HG03432 (cell line): ENCODE data around the gene KCNAB3.
A peak's percentile ranks its signal among the peaks of the same experiment; 100 is the strongest.

ENCODE experiments used
- ATAC-seq: cut with Tn5 transposase; IDR thresholded peaks from one replicate; pipeline ENCODE4 v1.9.1; 2021; ENCODE audit warnings: mild to moderate bottlenecking, moderate library complexity; ENCODE audit not compliant: unreplicated experiment

Gene KCNAB3

DNA sequence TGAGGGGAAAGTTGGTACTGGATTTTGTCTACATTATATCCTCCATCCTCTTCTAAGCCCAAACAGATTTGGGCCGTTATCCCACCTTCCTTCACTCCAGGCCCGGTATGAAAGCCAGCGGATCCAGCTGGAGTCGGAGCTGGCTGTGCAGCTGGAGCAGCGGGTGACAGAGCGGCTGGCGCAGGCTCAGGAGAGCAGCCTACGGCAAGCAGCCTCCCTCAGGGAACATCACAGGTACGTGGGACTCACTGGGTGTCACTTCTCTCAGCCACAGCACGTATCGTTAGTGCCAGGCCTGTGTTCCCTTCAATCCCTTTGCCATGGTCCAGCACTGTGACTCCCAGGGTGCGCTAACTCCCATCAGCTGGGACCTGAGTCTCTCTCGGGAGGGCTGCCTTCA, 13.6 kb upstream of the KCNAB3 start:
- ATAC-seq = no peak

DNA sequence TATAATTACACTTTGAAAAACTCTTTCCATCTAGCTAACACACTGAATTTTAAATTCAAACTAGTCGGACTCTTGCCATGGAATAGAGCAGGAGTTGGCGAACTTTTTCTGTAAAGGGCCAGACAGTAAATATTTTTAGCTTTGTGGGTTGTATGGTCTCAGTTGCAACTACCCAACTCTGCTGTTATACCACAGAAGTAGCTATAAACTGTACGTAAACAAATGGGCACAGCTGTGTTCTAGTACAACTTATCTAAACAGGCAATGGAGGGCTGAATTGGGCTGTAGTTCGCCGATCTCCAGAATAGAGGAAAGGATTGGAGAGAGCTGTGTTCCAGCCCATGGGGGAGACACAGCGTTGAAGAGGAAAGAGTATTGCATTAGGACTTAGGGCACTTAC, 11.1 kb upstream of the KCNAB3 start:
- ATAC-seq = no peak

DNA sequence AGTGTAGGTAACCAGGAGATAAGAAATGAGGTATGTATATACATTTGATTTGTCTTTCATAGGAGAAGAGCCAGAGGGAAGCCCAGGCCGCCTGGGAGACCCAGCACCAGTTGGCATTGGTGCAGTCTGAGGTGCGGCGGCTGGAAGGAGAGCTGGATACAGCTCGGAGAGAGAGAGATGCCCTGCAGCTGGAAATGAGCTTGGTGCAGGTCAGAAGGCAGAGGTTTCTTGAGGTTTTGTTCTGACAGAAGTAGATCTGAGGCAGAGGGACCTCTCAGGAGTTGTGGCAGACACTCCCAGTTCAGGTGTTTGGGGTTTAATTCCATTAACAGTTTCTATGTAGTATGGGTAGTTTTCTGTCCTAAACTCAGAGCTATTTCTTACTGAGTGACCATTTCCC, 10.4 kb upstream of the KCNAB3 start:
- ATAC-seq = no peak

DNA sequence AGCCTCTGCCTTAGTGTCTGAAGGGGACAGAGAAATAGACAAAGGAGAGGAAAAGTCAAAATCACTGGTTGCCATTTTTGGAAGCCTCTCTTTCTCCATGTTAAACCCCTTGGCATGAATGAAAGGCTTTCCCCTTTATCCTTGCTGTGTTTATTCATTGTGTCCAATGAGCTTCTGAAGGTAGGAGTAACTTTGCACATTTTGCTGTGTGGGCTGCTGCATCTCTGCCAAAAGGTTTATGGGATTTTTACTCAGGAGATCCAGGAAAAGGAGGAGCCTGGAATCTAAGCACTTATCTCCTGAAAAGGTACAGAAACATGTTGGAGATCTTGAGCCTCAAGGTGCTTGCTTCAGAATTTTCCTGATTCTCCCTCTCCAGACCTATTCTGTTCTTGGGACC, 6.2 kb upstream of the KCNAB3 start:
- ATAC-seq = no peak

DNA sequence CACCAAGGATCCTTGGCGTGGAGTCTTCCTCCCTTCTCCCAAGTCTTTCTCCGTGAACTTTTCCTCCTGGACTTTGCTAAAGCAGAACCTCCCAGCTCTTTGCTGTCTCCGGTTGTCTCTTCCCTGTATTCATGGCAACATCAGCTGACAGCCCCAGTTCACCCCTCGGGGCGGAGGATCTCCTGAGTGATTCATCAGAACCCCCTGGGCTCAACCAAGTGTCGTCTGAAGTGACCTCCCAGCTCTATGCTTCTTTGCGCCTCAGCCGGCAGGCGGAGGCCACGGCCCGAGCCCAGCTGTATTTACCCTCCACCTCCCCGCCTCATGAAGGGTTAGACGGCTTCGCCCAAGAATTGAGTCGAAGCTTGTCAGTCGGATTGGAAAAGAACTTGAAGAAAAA, 3.3 kb upstream of the KCNAB3 start:
- no peak for ATAC-seq

DNA sequence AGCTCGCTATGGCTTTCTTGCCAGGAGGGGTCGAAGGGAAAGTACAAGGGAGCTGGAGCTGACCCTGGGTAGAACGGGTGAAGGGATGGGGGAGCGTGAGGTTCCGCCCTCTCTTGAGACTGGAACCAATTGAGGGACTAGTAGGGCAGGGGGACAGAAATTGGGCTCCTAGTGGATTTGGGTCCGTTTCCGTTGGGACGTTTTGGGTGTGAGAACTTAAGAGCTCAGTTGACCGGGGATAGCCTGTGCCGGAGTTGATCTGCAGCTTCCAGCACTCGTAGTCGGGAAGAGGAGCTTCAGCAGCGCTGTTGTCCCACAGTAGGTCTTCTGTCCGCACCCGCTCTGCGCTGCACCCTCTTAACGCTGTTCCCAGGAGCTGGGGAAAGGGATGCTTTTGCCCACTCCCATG, 2.8 kb upstream of the KCNAB3 start:
- peak; percentile 2 for ATAC-seq

DNA sequence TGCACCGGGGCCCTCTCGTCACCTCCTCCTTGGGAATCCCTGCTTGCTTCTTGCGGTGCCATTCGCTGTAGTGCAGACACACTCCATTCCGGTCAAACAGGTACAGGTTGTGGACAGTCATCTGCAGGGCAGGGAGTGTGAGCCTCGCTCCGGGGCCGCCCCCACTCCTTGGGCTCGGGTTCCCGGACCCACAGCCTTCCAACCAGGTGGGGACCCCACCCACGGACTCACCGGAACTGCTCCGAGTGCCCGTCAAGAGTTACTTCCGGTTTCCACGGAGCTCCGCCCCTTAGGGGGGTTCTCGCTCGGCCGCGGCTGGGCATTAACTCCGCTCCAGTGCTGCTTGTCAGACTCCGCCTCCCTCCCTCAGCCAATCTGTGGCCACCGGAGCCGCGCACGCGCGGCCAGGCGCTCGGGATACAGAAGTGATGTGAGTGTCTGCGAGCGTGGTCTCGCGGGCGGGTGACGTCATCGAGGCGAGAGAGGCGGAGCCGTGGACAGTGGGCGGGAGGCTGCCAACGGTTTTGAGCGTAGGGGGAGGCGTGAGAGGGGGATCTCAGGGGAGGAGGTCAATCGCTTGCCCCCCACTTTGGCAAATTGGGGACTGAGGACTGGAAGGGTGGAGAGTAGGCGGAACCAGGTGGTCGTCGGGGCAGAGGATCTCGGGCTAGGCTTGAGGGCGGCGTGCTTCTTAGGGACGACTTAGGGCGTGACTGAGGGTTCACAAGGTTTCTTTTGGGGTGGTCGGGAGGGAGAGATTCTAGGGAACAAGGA, 2.2 kb upstream of the KCNAB3 start, which contains the start of the genes CNTROB and TRAPPC1:
CNTROB (plus strand) TSS at position 498 of the 774 bp plus-strand sequence. CDS start 874 bp downstream, outside the sequence.
TRAPPC1 (minus strand) TSS at position 238 of the 774 bp plus-strand sequence; CDS start at position 121, 117 bp downstream.
- ATAC-seq = peak; percentile 96

DNA sequence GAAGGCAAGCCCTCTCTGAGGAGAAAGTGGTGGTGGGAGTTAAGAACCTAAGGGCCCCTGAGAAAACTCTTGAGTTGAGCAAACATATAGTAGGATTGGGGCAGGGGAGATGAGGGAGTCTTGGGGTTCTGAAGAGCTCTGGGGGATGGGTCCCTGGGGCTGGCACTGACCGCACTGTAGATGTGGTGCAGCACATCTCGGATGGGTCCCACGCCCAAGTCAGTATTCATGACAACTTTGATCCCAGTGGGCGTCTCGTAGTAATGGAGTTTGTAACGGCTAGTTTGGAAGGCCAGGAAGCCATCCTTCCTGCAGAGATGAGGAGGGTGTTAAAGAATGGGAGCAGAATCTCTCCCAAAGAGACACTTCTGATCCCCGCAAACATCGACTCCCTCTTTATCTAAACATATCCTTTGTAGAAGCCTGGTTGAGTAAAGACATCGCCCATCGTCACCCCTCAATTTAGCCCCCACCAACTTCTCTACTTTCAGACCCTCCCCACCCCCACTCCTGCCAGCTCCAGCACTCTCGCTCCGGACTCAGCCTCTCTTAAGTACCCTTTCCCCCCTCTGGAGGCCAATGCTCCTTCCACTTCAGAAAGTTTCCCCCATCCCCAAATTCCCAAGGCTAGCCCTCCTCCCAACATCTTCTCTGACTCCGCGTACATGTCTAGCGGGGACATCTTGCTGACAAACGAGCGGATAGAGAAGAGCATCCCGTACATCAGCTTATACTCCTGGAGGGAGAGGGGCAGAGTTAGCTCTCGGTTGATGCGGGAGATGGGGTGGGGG, 1.4 kb upstream of the KCNAB3 start:
- no peak for ATAC-seq

DNA sequence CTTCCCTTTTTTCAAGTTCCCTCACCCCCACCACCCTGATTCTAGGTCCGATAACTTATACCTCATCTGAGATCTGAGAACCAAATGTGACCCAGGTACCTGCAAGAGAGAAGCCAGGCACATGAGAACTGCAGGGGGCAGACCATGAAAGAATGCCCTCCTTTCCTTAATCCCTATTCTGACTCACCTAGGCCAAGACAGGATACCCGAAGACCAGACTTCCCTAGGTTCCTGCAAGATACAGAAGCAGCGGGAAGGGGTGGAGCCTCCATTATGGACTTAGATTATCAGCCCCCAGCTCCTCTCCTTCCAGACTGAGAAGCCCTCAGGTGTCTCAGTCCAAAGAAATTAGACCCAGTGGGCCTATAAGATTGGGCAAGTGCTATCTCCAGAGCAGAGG, 2.1 kb downstream of the KCNAB3 start:
- no peak for ATAC-seq

DNA sequence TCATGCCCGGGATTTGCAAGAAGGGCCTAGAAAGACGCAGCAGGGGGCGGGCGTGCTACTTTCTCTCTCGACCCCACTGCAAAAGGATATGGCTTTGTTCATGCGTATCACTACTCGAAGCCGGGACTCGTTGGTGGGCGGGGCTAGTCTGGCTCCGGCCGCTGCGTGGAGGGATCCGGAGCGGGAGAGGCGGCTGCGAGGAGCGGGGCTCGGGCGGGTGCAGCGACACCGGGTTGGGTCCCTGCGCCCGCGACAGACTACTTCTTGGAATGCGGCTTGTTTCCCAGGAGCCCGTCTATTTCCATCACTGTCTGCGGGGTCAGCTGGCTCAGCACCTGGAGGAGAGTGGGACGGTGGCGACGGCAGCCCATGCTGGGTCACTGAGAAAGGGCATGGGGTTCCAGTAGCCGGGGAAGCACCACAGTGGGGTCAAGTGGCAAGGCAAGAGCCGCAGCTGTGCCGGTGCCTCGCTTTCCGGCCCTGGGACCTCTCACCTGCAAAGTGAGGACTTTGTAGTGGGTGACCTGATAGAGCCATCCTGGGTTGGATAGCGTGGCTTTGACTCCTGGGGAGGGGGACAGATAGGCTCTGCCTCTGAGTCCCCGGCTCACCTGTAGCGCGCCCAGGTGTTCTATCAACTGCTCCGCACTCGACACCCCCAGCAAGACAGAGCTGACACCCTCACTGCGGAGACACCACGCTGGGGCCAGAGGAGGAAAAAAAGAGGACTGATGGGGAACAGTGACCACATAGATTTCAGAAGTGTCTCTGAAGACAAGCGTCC, 6.6 kb downstream of the KCNAB3 start:
- ATAC-seq = no peak

DNA sequence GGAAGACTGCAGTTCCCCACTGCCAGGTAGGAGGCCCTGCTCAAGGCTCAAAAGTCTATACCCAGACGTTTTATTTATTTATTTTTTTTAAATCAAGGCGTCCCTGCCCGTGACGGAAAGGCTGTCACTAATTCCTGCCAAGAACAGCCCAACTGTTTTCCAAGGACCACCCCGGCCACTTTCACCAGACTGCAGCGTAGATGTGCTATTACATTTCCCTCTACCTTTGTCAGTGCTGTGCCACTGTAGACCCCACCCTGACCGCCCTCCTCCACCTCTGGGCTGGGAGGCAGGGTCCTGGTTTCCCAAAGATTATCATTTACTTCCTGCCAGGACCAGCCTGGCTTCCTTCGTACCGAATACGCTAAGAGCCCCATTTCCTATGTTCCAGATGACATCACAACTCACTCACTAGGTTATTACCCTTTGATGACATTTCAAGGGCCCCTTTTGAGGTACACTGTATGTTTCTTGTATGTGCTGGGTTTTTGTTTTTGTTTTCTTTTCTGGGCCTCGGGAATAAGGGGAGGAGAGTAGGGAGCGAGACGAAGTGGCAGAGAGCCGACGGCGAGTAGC, 7.3 kb downstream of the KCNAB3 start:
- ATAC-seq = no peak

DNA sequence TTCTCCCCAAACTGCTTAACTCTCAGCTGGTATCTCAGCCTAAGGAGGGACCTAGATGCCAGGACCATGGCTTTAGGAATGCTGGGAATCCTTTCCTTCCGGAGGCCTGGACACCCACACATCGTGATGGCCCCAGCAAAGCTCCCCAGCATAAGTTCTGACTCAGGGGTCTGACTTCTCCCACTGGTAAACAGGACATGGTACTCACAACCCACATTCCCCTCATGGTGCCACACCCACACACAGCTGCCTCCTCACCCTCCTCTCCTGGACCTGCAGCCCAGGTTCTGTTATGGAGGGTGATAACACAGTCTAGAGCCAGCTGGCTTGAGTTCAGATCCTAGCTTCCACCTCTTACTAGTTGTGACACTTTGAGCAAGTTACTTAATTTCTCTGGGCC, 12.8 kb downstream of the KCNAB3 start:
- ATAC-seq = no peak

DNA sequence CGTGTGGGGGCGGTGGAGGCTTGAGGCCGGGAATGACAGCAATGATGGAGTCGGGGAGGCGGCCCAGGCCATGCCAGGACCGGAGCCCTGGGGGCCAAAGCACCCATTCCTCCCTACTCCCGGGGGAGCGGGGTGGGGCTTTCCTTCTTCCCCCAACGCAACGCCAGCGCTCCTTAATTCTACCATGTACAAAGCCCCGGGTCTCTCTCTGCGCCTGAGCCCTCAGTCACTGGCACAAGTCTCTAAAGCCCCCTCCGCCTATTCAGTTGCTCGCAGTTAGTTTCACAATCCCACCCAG, 13.3 kb downstream of the KCNAB3 start:
- ATAC-seq = peak; percentile 13

DNA sequence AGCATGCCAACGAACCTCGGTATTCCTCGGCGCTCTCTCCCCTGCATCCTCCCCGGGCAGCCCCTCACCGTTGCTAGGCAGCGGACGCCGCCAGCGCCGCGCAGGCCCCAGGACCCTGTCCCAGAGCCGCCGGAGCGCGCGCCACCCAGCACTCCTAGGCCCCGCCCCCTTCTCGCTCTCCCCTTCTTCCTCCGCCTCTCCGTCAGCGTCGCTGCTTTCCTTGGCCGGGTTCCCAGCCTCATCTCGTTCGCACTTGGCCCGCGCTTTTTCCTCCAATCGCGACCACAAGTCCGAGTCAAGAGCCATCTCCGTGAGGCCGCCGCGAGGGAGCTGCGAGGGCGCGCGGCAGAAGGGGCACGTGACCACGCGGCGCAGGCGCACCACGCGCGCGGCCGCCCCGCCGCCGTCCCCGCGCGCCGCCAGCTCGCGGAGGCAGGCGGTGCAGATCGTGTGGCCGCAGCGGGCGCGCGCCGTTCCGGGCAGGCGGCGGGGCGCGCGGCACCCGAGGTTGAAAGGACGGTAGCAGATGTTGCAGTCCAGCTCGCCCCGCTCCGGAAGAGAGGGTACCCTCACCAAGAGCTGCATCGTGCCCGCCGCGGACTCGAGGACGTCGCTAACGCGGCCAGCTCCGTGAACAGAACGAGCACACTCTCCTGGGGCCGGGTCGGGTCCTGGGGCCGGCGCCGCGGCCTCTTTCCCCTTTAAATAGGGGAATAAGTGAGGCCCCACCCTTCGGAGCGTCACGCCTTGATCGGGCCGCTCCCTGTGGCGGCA, 13.9 kb downstream of the KCNAB3 start, which contains the start of gene RNF227:
RNF227 (minus strand) TSS at position 679 of the 774 bp plus-strand sequence; CDS start at position 585, 94 bp downstream.
- peak; percentile 76 for ATAC-seq

DNA sequence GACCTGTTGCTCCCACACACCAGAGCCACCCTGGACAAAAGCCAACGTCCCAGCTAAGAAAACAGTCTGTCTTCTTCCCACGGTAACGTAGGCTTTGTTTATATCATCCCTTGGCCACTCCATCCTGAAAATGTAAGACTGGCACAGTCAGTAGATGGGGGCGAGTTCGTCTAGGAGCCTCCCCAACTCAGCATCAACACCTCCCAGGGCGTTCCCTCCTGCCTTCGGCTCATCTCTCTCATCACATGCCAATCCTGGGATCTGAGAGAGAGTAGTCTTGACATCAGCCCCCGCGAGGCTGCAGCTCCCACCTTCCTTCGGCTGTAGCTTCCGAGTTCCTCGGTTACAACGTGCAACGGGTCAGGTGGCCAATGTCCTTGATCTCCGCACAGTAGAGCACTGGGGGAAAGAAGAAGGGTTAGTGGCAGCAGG, 14.5 kb downstream of the KCNAB3 start:
- ATAC-seq = no peak

DNA sequence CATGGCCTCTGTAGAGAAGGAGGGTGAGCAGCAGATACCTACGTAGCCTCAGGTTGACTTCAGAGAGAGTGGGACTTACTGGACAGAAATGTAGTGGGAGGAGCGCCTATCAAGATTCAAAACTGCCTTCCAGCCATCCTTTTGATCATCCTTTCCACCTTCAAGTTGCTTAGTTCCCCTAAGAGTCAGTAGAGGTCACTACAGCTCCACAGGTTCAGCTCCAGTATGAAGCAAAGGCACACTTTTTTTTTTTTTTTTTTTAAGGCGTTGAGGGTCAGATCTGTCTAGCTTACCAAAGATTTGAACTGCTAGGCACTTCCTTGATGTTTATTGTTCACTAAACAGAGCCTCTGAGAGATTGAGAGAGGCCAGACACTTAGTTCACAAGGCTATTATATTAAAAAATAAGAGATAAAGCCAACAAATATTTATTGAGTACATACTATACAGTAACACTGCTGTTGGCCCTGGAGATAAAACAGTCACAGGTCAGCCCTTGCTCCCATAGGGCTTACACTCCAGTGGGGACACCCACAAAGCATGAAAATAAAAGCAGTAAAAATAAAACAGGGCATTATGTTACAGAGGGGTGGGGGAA, 16.6 kb downstream of the KCNAB3 start:
- ATAC-seq = no peak

DNA sequence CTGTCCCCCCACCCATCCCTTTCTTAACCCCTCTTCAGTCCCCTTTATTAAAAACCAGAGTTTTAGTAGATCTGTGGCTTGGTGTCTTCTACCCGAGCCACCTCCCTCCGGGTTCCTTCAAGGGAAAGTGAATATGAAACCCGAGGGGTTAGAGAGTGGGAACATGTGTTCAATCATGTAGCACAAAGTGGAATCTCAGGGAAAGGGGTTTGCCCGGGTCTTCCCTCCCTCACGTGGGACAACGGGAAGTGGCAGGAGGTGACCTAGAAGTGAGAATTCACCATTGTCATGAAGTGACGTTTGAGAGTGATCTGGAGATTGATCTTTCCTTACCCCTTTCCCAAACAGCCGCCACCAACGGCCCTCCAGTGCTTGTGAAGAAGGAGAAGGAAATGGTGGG, 18.5 kb downstream of the KCNAB3 start:
- ATAC-seq = no peak

DNA sequence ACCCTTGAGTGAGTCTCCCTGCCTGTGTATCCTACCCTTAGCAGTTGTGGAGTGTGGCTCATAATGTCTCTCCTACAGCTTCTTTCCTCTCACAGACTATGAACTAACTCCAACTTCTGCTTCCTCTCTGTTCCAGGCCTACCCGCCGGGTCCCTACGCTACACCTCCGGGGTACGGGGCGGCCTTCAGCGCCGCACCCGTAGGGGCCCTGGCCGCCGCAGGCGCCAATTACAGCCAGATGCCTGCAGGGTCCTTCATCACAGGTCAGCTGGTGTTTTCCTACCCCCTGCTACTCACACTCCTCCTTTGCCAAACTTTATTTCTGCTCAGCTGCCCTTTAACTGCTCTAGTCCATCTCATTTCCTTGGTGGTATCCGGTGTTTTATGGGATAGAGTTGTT, 18.9 kb downstream of the KCNAB3 start:
- ATAC-seq = no peak

DNA sequence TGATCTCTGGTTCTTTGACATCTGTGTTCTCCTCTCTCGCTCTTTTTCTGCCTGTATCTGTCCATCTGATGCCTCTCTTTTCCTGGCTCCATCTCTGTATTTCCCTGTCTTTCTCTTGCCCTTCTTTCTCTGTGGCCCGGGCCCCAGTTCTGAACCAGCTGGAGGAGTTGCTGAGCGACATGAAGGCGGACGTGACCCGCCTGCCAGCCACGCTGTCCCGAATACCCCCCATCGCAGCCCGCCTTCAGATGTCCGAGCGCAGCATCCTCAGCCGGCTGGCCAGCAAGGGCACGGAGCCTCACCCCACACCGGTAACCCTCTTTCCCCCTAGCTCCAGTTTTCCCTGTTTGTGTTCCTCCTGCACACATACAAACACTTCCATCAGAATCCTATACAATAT, 19.4 kb downstream of the KCNAB3 start:
- no peak for ATAC-seq

DNA sequence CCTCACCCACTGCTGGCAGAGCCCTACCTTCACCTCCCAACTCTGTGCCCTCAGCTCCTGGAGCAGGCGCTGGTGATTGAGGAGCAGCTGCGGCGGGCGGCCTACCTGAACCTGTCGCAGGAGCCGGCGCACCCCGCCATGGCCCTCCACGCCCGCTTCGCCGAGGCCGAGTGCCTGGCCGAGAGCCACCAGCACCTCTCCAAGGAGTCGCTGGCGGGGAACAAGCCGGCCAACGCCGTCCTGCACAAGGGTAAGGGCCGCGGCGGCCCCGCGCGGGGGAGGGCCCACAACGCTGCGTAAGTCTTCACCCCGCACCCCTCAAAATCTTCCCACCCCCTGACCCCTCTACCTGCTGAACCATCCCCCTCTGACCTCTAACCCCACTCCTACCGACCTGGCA, 20.6 kb downstream of the KCNAB3 start:
- no peak for ATAC-seq
